TTC549 (cell line): Measurements from ENCODE around the gene GPC3.
"Not testable (repeated sequence)": the region's sequence is repeated elsewhere in the genome, so short reads cannot be mapped to it uniquely, and the experiment has no call there.

Experiments used
- FAIRE-seq: peaks from 2 replicates; lab custom pipeline; 2012; peaks lifted over from hg19 to GRCh38; lab: Jason Lieb, UNC

GPC3 gene

GRCh38 chrX:133985164-133985966 lies at the start of gene GPC3:
Gene GPC3 (minus strand): TSS chrX:133985594.
- FAIRE-seq, result no peak

- FAIRE-seq, result no peak
Observed at GRCh38 chrX:134032441-134032840, 47.0 kb upstream of the GPC3 start.

GRCh38 chrX:134026565-134027311 lies 41.3 kb upstream of the GPC3 start:
- FAIRE-seq, result peak; percentile 76

- no peak for FAIRE-seq
Observed at GRCh38 chrX:134025986-134026545, 40.7 kb upstream of the GPC3 start.

- FAIRE-seq, result no peak
Observed at GRCh38 chrX:134024686-134025377, 39.4 kb upstream of the GPC3 start.

- no peak for FAIRE-seq
Observed at GRCh38 chrX:134023851-134024281, 38.5 kb upstream of the GPC3 start.

- no peak for FAIRE-seq
Observed at GRCh38 chrX:134020910-134021309, 35.5 kb upstream of the GPC3 start.

- no peak for FAIRE-seq
Observed at GRCh38 chrX:134019567-134020206, 34.3 kb upstream of the GPC3 start.

GRCh38 chrX:134016309-134016708 lies 30.9 kb upstream of the GPC3 start:
- not testable (repeated sequence) for FAIRE-seq

- not testable (repeated sequence) for FAIRE-seq
Observed at GRCh38 chrX:134015510-134015909, 30.1 kb upstream of the GPC3 start.

GRCh38 chrX:134013524-134013923 lies 28.1 kb upstream of the GPC3 start:
- no peak for FAIRE-seq

- FAIRE-seq, result peak; percentile 57
Observed at GRCh38 chrX:134013092-134013497, 27.7 kb upstream of the GPC3 start.

GRCh38 chrX:134010690-134011089 lies 25.3 kb upstream of the GPC3 start:
- FAIRE-seq, result no peak

GRCh38 chrX:134007716-134008115 lies 22.3 kb upstream of the GPC3 start:
- no peak for FAIRE-seq

- FAIRE-seq, result no peak
Observed at GRCh38 chrX:134006484-134007161, 21.2 kb upstream of the GPC3 start.

- FAIRE-seq, result no peak
Observed at GRCh38 chrX:134004084-134004483, 18.7 kb upstream of the GPC3 start.

- FAIRE-seq, result peak; percentile 20
Observed at GRCh38 chrX:134002921-134003615, 17.7 kb upstream of the GPC3 start.

GRCh38 chrX:134000260-134001245 lies 15.2 kb upstream of the GPC3 start:
- peak; percentile 87 for FAIRE-seq

- FAIRE-seq, result peak; percentile 94
Observed at GRCh38 chrX:133999031-133999705, 13.8 kb upstream of the GPC3 start.
